ENCODE data around the gene TMED8.

The TMED8 gene

GRCh38 chr14:77286576-77286975 is 90.3 kb downstream of the TMED8 start:
- no peak for DNase-seq (ENCODE audit: extremely low read depth, low read depth)
- no peak for TF ChIP-seq CTCF (IDR thresholded peaks at IDR 0.05; ENCODE audit: low read depth, low read length, missing control alignments)
- H3K4me3 ChIP-seq (replicated peaks; ENCODE audit: low read depth, low read length): no peak overlapping the region

Data from HFF-Myc (cell line).